GM21786 (cell line): ENCODE data around the gene UBE2C.

ENCODE experiments used
- ATAC-seq: cut with Tn5 transposase; IDR thresholded peaks from one replicate; pipeline ENCODE4 v1.9.1; 2021; ENCODE audit not compliant: unreplicated experiment

UBE2C gene

GRCh38 chr20:45857114-45857881, 44.9 kb downstream of the UBE2C start, which contains the start of the genes ACOT8 and ZSWIM3:
TSS of gene ACOT8 (minus strand) at chr20:45857392. CDS start at chr20:45857315, 77 bp downstream.
TSS of gene ZSWIM3 (plus strand) at chr20:45857614. CDS start at chr20:45857826, 212 bp downstream.
- ATAC-seq, result peak; percentile 96

DNA sequence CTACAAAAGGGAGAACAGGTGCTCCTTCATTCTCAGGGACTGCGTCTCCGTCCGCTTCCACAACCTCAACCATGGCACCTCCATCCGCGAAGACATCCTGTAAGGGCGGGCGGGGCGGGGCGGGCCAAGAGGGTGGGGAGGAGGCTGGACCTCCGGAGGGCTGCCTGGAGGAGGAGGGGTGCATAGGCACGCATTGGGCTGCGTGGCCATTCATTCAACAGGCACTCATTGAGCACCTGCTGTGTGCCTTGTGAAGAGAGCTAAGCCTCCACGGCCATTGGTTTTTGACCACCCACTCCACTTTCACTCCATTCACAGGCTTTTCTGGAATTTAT, 45.4 kb downstream of the UBE2C start:
- ATAC-seq, result peak; percentile 22

- ATAC-seq, result no peak
Observed at GRCh38 chr20:45859916-45860315, 47.5 kb downstream of the UBE2C start.

- ATAC-seq, result no peak
Observed at GRCh38 chr20:45860560-45861220, 48.2 kb downstream of the UBE2C start.

DNA sequence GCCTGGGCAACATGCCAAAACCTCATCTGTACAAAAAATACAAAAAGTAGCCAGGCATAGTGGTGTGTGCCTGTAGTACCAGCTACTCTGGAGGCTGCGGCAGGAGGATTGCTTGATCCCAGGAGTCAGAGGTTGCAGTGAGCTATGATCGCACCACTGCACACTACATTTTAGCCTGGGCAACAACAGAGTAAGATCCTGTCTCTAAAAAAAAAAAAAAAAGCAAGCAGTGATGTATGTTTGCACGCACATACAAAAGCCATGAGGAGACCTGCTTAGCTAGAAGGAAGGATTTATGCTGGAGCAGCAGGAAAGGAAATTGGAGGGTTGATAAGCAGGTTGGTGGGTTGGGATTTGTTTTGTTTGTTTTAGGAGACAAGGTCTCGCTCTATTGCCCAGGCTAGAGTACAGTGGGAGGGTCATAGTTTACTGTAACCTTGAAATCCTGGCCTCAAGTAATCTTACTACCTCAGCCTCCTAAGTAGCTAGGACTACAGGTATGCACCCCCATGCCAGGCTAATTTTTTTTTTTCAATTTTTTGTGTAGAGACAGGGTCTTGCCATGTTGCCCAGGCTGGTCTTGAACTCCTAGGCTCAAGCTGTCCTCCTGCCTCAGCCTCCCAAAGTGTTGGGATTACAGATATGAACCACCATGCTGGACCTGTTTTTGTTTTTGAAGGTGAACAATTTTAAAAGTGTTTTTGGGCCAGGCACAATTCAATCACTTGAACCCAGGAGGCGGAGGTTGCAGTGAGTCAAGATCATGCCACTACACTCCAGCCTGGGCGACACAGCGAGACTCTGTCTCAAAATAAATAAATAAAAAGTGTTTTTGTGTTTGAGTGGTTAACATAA, 49.0 kb downstream of the UBE2C start:
- ATAC-seq, result no peak

DNA sequence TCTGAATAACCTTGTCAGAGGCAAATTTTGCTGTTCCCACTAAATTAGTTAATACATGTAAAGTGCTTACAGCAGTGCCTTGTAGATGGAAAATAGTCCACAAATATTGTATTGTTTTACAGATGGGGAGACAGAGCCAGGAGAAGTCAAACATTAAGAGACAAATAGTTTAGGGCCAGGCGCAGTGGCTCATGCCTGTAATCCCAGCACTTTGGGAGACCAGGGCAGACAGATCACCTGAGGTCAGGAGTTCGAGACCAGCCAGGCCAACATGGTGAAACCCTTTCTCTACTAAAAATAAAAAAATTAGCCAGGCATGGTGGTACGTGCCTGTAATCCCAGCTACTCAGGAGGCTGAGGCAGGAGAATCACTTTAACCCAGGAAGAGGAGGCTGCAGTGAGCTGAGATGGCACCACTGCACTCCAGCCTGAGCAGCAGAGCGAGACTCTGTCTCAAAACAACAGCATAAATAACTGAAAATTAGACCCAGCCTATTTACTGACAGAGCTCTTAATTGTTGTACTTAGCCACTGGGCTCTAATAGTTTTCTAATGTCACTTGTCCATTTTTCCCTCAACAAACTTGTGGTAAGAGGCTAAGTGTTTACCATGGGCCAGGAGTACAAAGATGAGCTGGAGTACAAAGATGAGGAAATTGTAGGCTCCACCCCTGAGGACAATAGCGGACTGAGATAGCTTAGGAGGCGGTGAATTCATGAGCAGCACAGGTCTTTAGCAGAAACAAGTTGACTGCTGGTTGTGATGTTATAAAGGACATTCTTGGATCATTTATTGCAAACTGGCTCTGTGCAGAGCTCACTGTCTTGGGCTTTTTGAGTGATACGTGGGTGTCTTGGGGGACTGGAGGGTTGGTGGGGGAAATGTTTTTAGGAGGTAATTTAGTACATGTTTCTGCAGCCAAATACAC, 51.4 kb downstream of the UBE2C start:
- no peak for ATAC-seq

DNA sequence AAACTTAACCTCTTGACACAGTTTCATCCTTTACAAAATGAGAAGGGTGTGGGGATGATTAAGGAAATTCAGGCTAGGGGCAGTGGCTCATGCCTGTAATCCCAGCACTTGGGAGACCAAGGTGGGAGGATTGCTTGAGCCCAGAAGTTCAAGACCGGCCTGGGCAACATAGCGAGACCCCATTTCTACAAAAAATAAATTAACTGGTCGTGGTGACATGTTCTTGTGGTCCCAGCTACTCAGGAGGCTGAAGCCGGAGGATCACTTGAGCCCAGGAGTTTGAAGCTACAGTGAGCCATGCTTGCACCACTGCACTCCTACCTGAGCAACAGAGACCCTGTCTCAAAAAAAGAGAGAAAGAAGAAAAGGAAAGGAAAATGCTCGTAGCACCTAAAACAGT, 54.0 kb downstream of the UBE2C start:
- ATAC-seq, result no peak
